ENCODE data around the gene KNOP1. TPM values are rescaled to one million over a fixed set of nuclear protein-coding genes. Genes with fewer than 3 reads are reported as not detected.
"Not testable (repeated sequence)": the region's sequence is repeated elsewhere in the genome, so short reads cannot be mapped to it uniquely, and the experiment has no call there.

KNOP1 gene
- total RNA-seq, 1 donor from 2014 or later = 36.0 TPM

- intact Hi-C loops (cut with micrococcal nuclease) = no loop called here
- H3K9me3 Mint-ChIP-seq = no peaks in the 10 kb centered on the region
- H3K36me3 Mint-ChIP-seq (ENCODE audit: low read depth) = no peaks in the 10 kb centered on the region
- H3K27me3 Mint-ChIP-seq (ENCODE audit: insufficient read depth) = no peaks in the 10 kb centered on the region
- peaks cover 5% of the 10 kb centered on the region for H3K4me1 Mint-ChIP-seq (ENCODE audit: low read depth)
- no peak overlapping the region for H3K4me3 Mint-ChIP-seq
- H3K27ac Mint-ChIP-seq = no peak overlapping the region
- no peak for DNase-seq (ENCODE audit: low spot score)
Measured at GRCh38 chr16:19722981-19723380, 5.0 kb upstream of the KNOP1 start.

GRCh38 chr16:19722269-19722952 is 4.4 kb upstream of the KNOP1 start:
- H3K4me3 Mint-ChIP-seq = no peak overlapping the region
- intact Hi-C loops (cut with micrococcal nuclease) = no loop called here
- no peak for DNase-seq (ENCODE audit: low spot score)
- H3K9me3 Mint-ChIP-seq = no peaks in the 10 kb centered on the region
- H3K27me3 Mint-ChIP-seq (ENCODE audit: insufficient read depth) = no peaks in the 10 kb centered on the region
- H3K4me1 Mint-ChIP-seq (ENCODE audit: low read depth) = peaks cover 6% of the 10 kb centered on the region
- no peak overlapping the region for H3K27ac Mint-ChIP-seq
- no peaks in the 10 kb centered on the region for H3K36me3 Mint-ChIP-seq (ENCODE audit: low read depth)

- H3K4me1 Mint-ChIP-seq (ENCODE audit: low read depth) = peaks cover 28% of the 10 kb centered on the region
- intact Hi-C loops (cut with micrococcal nuclease) = loop anchor here (1.0 to 5.0 kb wide), 6 partner anchors 116 to 1879 kb away; partner anchors contain the start of genes COQ7, METTL9 and VPS35L
- DNase-seq (ENCODE audit: low spot score) = no peak
- no peak overlapping the region for H3K27ac Mint-ChIP-seq
- H3K9me3 Mint-ChIP-seq = no peaks in the 10 kb centered on the region
- H3K36me3 Mint-ChIP-seq (ENCODE audit: low read depth) = peaks cover 12% of the 10 kb centered on the region
- no peaks in the 10 kb centered on the region for H3K27me3 Mint-ChIP-seq (ENCODE audit: insufficient read depth)
- peak overlapping the region; percentile 95 for H3K4me3 Mint-ChIP-seq
Measured at GRCh38 chr16:19718624-19718965, 568 bp upstream of the KNOP1 start.

GRCh38 chr16:19717314-19717713 is 713 bp downstream of the KNOP1 start:
- Mint-ChIP-seq H3K27me3 (ENCODE audit: insufficient read depth) (no peaks in the 10 kb centered on the region), H3K27ac (peak overlapping the region; percentile 88), H3K4me3 (peak overlapping the region; percentile 95), H3K9me3 (no peaks in the 10 kb centered on the region), H3K36me3 (ENCODE audit: low read depth) (peaks cover 16% of the 10 kb centered on the region), H3K4me1 (ENCODE audit: low read depth) (peaks cover 28% of the 10 kb centered on the region)
- intact Hi-C loops (cut with micrococcal nuclease) = loop anchor here (5.0 kb wide), 2 partner anchors 115 to 1880 kb away; partner anchors contain the start of gene METTL9
- no peak for DNase-seq (ENCODE audit: low spot score)

GRCh38 chr16:19716728-19717127 is 1.3 kb downstream of the KNOP1 start:
- intact Hi-C loops (cut with micrococcal nuclease) = loop anchor here (5.0 kb wide), 2 partner anchors 114 to 1881 kb away; partner anchors contain the start of gene METTL9
- not testable (repeated sequence) for H3K27me3 Mint-ChIP-seq (ENCODE audit: insufficient read depth); H3K9me3 Mint-ChIP-seq; H3K27ac Mint-ChIP-seq; DNase-seq (ENCODE audit: low spot score)
- peaks cover 16% of the 10 kb centered on the region for H3K36me3 Mint-ChIP-seq (ENCODE audit: low read depth)
- peak overlapping the region; percentile 95 for H3K4me3 Mint-ChIP-seq
- H3K4me1 Mint-ChIP-seq (ENCODE audit: low read depth) = peaks cover 31% of the 10 kb centered on the region

GRCh38 chr16:19716183-19716582 is 1.8 kb downstream of the KNOP1 start:
- peaks cover 36% of the 10 kb centered on the region for H3K4me1 Mint-ChIP-seq (ENCODE audit: low read depth)
- intact Hi-C loops (cut with micrococcal nuclease) = loop anchor here (5.0 kb wide), 2 partner anchors 114 to 1881 kb away; partner anchors contain the start of gene METTL9
- no peak overlapping the region for H3K27ac Mint-ChIP-seq
- H3K36me3 Mint-ChIP-seq (ENCODE audit: low read depth) = peaks cover 22% of the 10 kb centered on the region
- H3K4me3 Mint-ChIP-seq = peak overlapping the region; percentile 95
- no peaks in the 10 kb centered on the region for H3K9me3 Mint-ChIP-seq
- no peaks in the 10 kb centered on the region for H3K27me3 Mint-ChIP-seq (ENCODE audit: insufficient read depth)
- DNase-seq (ENCODE audit: low spot score) = no peak

- DNase-seq (ENCODE audit: low spot score) = no peak
- intact Hi-C loops (cut with micrococcal nuclease) = loop anchor here (5.0 kb wide), 2 partner anchors 113 to 1882 kb away; partner anchors contain the start of gene METTL9
- Mint-ChIP-seq H3K9me3 (no peaks in the 10 kb centered on the region), H3K27ac (no peak overlapping the region), H3K4me1 (ENCODE audit: low read depth) (peaks cover 36% of the 10 kb centered on the region), H3K36me3 (ENCODE audit: low read depth) (peaks cover 22% of the 10 kb centered on the region), H3K4me3 (no peak overlapping the region), H3K27me3 (ENCODE audit: insufficient read depth) (no peaks in the 10 kb centered on the region)
Measured at GRCh38 chr16:19715566-19715965, 2.5 kb downstream of the KNOP1 start.

- intact Hi-C loops (cut with micrococcal nuclease) = no loop called here
- Mint-ChIP-seq H3K4me1 (ENCODE audit: low read depth) (peaks cover 31% of the 10 kb centered on the region), H3K4me3 (no peak overlapping the region), H3K36me3 (ENCODE audit: low read depth) (peaks cover 27% of the 10 kb centered on the region), H3K9me3 (no peaks in the 10 kb centered on the region), H3K27ac (no peak overlapping the region), H3K27me3 (ENCODE audit: insufficient read depth) (no peaks in the 10 kb centered on the region)
- DNase-seq (ENCODE audit: low spot score) = no peak
Measured at GRCh38 chr16:19713697-19714096, 4.3 kb downstream of the KNOP1 start.

GRCh38 chr16:19712418-19713058 is 5.5 kb downstream of the KNOP1 start:
- intact Hi-C loops (cut with micrococcal nuclease) = no loop called here
- Mint-ChIP-seq H3K27me3 (ENCODE audit: insufficient read depth) (no peaks in the 10 kb centered on the region), H3K4me3 (no peak overlapping the region), H3K36me3 (ENCODE audit: low read depth) (peaks cover 27% of the 10 kb centered on the region), H3K4me1 (ENCODE audit: low read depth) (peaks cover 31% of the 10 kb centered on the region), H3K9me3 (no peaks in the 10 kb centered on the region), H3K27ac (no peak overlapping the region)
- no peak for DNase-seq (ENCODE audit: low spot score)

GRCh38 chr16:19711643-19712042 is 6.4 kb downstream of the KNOP1 start:
- Mint-ChIP-seq H3K4me1 (ENCODE audit: low read depth) (peaks cover 22% of the 10 kb centered on the region), H3K4me3 (no peak overlapping the region), H3K9me3 (no peaks in the 10 kb centered on the region), H3K36me3 (ENCODE audit: low read depth) (peaks cover 27% of the 10 kb centered on the region), H3K27ac (no peak overlapping the region), H3K27me3 (ENCODE audit: insufficient read depth) (no peaks in the 10 kb centered on the region)
- no peak for DNase-seq (ENCODE audit: low spot score)
- intact Hi-C loops (cut with micrococcal nuclease) = no loop called here

GRCh38 chr16:19710991-19711545 is 7.0 kb downstream of the KNOP1 start:
- Mint-ChIP-seq H3K36me3 (ENCODE audit: low read depth) (peaks cover 27% of the 10 kb centered on the region), H3K9me3 (no peaks in the 10 kb centered on the region), H3K4me3 (no peak overlapping the region), H3K27me3 (ENCODE audit: insufficient read depth) (no peaks in the 10 kb centered on the region), H3K4me1 (ENCODE audit: low read depth) (peaks cover 16% of the 10 kb centered on the region), H3K27ac (no peak overlapping the region)
- no peak for DNase-seq (ENCODE audit: low spot score)
- intact Hi-C loops (cut with micrococcal nuclease) = no loop called here

GRCh38 chr16:19710191-19710908 is 7.7 kb downstream of the KNOP1 start:
- Mint-ChIP-seq H3K4me3 (no peak overlapping the region), H3K27me3 (ENCODE audit: insufficient read depth) (no peaks in the 10 kb centered on the region), H3K36me3 (ENCODE audit: low read depth) (peaks cover 31% of the 10 kb centered on the region), H3K4me1 (ENCODE audit: low read depth) (peaks cover 12% of the 10 kb centered on the region), H3K27ac (no peak overlapping the region), H3K9me3 (no peaks in the 10 kb centered on the region)
- intact Hi-C loops (cut with micrococcal nuclease) = no loop called here
- no peak for DNase-seq (ENCODE audit: low spot score)
